ENCODE data around the gene AMZ1. TPM values are rescaled to one million over a fixed set of nuclear protein-coding genes. Genes with fewer than 3 reads are reported as not detected.

AMZ1 gene
- total and polyA plus RNA-seq, 2 experiments from 2014 or later, result 1.4 TPM; not detected in 1

DNA sequence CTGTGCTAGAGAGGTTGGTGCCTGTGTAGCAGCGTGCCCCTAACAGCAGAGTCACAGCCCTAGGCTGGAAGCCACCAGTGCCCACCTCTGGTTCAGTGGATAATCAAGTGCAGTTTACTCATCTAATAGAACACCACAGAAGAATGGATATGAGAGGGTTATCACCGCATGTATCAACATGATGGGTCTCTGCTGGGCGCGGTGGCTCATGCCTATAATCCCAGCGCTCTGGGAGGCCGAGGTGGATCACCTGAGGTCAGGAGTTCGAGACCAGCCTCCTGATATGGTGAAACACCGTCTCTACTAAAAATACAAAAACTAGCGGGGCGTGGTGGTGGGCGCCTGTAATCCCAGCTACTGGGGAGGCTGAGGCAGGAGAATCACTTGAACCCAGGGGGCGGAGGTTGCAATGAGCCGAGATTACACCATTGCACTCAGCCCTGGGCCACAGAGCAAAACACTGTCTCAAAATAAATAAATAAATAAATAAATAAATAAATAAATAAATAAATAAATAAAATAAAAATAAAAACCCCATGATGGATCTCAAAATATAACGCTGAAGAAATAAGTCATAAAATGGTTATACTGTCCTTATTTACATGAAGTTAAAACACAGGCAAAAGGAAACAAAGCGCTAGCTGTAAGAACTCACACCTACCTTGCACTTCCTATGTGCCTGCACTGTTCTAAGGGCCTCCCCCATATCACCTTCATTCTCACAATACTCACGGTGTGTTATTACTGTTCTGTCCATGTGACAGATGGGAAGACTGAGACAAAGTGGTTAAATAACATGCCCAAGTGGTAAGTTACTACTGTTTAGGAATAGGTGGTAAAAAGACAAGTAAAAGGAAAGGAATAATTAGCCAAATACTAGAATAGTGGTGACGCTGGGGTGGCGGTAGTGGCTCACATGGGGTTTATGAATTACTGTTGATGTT, 70.9 kb downstream of the AMZ1 start:
- no peak overlapping the region for H3K4me3 ChIP-seq
- no peak overlapping the region for H2AFZ ChIP-seq
- H3K9me2 ChIP-seq (replicated peaks; ENCODE audit: insufficient read depth), result no peaks in the 10 kb centered on the region
- no peaks in the 10 kb centered on the region for H3K27me3 ChIP-seq
- WGBS (ENCODE audit: low lambda C conversion rate, missing lambda C conversion rate), result 96% methylated on average over 18 of the region's 18 CpGs
- DNase-seq (ENCODE audit: low spot score), result no peak
- no peaks in the 10 kb centered on the region for H3K36me3 ChIP-seq (replicated peaks; ENCODE audit: insufficient read depth, low read depth)
- peak overlapping the region; percentile 50 for H3K4me2 ChIP-seq
- H3K27ac ChIP-seq, result peak overlapping the region; percentile 87
- no peaks in the 10 kb centered on the region for H4K20me1 ChIP-seq (ENCODE audit: insufficient read depth, poor library complexity, severe bottlenecking)
- peaks cover 33% of the 10 kb centered on the region for H3K79me2 ChIP-seq
- H3K9me3 ChIP-seq (ENCODE audit: low read depth), result no peaks in the 10 kb centered on the region
- no peak for TF ChIP-seq EZH2phosphoT487 (IDR thresholded peaks at IDR 0.05; ENCODE audit: low read depth, severe bottlenecking, unreplicated experiment)
- TF ChIP-seq EZH2 (IDR thresholded peaks at IDR 0.05; ENCODE audit: borderline replicate concordance), result no peak
- TF ChIP-seq, protein P1, sequence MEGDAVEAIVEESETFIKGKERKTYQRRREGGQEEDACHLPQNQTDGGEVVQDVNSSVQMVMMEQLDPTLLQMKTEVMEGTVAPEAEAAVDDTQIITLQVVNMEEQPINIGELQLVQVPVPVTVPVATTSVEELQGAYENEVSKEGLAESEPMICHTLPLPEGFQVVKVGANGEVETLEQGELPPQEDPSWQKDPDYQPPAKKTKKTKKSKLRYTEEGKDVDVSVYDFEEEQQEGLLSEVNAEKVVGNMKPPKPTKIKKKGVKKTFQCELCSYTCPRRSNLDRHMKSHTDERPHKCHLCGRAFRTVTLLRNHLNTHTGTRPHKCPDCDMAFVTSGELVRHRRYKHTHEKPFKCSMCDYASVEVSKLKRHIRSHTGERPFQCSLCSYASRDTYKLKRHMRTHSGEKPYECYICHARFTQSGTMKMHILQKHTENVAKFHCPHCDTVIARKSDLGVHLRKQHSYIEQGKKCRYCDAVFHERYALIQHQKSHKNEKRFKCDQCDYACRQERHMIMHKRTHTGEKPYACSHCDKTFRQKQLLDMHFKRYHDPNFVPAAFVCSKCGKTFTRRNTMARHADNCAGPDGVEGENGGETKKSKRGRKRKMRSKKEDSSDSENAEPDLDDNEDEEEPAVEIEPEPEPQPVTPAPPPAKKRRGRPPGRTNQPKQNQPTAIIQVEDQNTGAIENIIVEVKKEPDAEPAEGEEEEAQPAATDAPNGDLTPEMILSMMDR (IDR thresholded peaks at IDR 0.05; ENCODE audit: poor library complexity), result no peak
- peaks cover 27% of the 10 kb centered on the region for H3K4me1 ChIP-seq (ENCODE audit: insufficient read depth)

DNA sequence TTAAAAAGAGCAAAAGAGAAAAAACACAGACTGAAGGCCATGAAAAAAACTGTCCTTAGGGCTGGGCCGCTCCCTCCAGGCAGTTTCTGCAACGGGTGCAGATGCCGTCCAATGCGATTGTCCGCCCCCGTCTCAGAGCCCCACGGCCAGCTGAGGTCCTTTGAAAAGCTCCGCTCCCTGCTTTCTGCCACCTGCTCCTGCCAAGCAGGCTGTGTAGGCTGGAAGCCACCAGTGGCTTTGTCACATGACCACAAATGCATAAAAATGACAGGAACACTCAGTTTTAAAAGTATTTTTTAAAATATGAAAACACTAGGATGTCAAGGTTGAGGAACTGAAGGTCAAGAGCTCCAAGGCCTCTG, 71.7 kb downstream of the AMZ1 start:
- no peaks in the 10 kb centered on the region for H3K9me3 ChIP-seq (ENCODE audit: low read depth)
- H3K36me3 ChIP-seq (replicated peaks; ENCODE audit: insufficient read depth, low read depth), result no peaks in the 10 kb centered on the region
- H3K27me3 ChIP-seq, result no peaks in the 10 kb centered on the region
- no peak for DNase-seq (ENCODE audit: low spot score)
- peak overlapping the region; percentile 84 for H3K27ac ChIP-seq
- H4K20me1 ChIP-seq (ENCODE audit: insufficient read depth, poor library complexity, severe bottlenecking), result no peaks in the 10 kb centered on the region
- WGBS (ENCODE audit: low lambda C conversion rate, missing lambda C conversion rate), result 92% methylated on average over 8 of the region's 8 CpGs
- H3K4me3 ChIP-seq, result no peak overlapping the region
- H3K4me1 ChIP-seq (ENCODE audit: insufficient read depth), result peaks cover 27% of the 10 kb centered on the region
- no peak overlapping the region for H2AFZ ChIP-seq
- no peak for TF ChIP-seq EZH2 (IDR thresholded peaks at IDR 0.05; ENCODE audit: borderline replicate concordance)
- TF ChIP-seq, protein P1 (IDR thresholded peaks at IDR 0.05; ENCODE audit: poor library complexity), result no peak
- TF ChIP-seq EZH2phosphoT487 (IDR thresholded peaks at IDR 0.05; ENCODE audit: low read depth, severe bottlenecking, unreplicated experiment), result no peak
- H3K9me2 ChIP-seq (replicated peaks; ENCODE audit: insufficient read depth), result no peaks in the 10 kb centered on the region
- peaks cover 33% of the 10 kb centered on the region for H3K79me2 ChIP-seq
- H3K4me2 ChIP-seq, result no peak overlapping the region

DNA sequence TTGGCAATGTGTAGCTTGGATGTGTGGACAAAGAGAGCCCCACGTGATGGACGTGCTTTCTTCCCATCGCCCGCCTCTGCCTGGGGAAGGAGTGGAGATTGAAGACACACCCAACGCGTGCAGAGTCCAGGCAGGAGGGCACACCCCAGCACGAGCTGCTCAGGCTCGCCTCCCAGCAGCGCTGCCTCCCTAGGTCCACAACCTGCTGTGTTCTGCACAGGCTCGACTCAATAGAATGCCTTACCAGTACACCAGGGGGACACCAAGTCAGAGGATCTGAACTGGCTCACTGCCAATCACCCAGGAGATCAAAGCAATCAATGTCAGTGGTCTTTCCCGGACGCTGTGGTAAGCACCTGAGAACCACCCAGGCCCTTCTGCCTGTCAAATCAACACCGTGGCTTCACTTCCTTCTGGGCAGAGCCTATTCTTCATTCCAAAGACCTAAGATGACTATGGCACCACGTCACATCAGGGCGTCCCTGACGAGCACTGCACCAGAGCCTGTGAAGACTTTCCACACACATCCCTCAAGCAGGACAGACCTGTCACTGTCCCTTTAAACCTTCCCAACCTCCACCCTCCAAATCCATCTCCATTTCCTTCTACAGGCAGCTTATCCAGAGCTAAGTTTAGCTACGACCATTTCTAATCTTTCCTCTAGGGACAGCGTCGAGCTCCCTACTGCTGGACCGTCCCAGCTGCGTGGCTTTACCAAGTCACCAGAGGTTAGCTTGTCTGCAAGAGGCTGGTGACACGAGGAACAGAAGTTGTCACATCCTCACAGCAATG, 72.3 kb downstream of the AMZ1 start:
- no peaks in the 10 kb centered on the region for H4K20me1 ChIP-seq (ENCODE audit: insufficient read depth, poor library complexity, severe bottlenecking)
- H3K36me3 ChIP-seq (replicated peaks; ENCODE audit: insufficient read depth, low read depth), result no peaks in the 10 kb centered on the region
- no peak overlapping the region for H2AFZ ChIP-seq
- H3K9me2 ChIP-seq (replicated peaks; ENCODE audit: insufficient read depth), result no peaks in the 10 kb centered on the region
- peaks cover 27% of the 10 kb centered on the region for H3K4me1 ChIP-seq (ENCODE audit: insufficient read depth)
- TF ChIP-seq, protein P1 (IDR thresholded peaks at IDR 0.05; ENCODE audit: poor library complexity), result peak; percentile 35
- no peak for TF ChIP-seq EZH2 (IDR thresholded peaks at IDR 0.05; ENCODE audit: borderline replicate concordance)
- peaks cover 28% of the 10 kb centered on the region for H3K79me2 ChIP-seq
- H3K27ac ChIP-seq, result peak overlapping the region; percentile 84
- H3K4me3 ChIP-seq, result no peak overlapping the region
- H3K4me2 ChIP-seq, result no peak overlapping the region
- H3K27me3 ChIP-seq, result no peaks in the 10 kb centered on the region
- DNase-seq (ENCODE audit: low spot score), result peak; percentile 76
- H3K9me3 ChIP-seq (ENCODE audit: low read depth), result no peaks in the 10 kb centered on the region
- 66% methylated on average over 22 of the region's 22 CpGs for WGBS (ENCODE audit: low lambda C conversion rate, missing lambda C conversion rate)

All from hepatocyte (in vitro differentiated cells).